ENCODE results near the gene KCNIP1.

Gene KCNIP1

DNA sequence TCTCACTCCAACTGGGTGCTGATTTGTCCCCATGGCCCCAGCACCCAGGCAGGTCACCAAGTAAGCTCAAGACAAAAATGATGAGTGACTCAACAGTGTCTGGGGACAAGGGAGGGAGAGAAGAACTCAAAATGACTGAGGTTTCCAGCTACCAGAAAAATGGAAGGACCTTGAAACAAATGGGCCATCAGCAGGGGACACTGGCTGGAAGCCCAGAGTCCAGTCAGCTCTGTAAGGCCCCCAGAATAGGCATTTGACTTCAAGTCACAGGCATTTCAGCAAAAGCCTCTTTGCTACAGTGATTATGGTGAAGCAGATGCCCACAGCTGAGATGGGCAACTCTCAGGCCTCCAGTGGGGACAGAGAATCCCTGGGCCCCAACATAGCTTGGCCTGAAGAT lies 140.7 kb downstream of the KCNIP1 start:
- no peak overlapping the region for H3K4me3 ChIP-seq (ENCODE audit: low read length)
- no peak for DNase-seq (ENCODE audit: low read depth, low spot score)

DNA sequence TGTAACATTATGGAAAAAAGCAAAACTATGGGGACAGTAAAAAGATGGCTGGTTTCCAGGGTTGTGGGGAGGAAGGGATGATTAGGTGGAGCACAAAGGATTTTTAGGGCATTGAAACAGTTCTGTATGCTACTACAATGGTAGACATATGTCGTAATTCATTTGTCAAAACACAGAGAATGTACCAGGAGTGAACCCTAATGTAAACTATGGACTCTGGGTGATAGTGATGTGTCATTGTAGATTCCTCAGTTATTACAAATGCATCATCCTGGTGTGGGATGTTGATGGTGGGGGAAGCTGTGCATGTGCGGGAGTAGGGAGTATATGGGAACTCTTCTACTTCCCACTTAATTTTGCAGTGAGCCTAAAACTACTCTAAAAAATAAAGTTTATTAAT lies 144.7 kb downstream of the KCNIP1 start:
- no peak for DNase-seq (ENCODE audit: low read depth, low spot score)
- H3K4me3 ChIP-seq (ENCODE audit: low read length), result no peak overlapping the region

DNA sequence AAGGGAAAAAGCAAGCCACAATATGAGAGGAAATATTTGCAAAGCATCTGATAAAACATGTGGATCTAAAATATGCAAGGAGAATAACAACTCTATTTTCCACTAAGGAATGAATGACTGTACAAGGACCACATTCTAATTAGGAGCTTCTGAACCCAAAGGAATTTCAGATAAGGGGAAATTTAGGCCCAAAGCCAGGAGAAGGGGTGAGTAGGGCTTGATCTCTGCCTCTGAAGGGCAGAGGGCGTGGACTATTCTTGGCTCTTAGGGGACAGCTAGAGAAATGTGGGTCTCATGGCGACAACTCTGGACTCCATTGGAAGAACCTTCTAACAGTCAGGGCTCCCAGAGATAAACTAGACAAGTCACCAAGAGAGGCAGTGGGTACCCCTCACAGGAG lies 147.0 kb downstream of the KCNIP1 start:
- no peak overlapping the region for H3K4me3 ChIP-seq (ENCODE audit: low read length)
- DNase-seq (ENCODE audit: low read depth, low spot score), result no peak

DNA sequence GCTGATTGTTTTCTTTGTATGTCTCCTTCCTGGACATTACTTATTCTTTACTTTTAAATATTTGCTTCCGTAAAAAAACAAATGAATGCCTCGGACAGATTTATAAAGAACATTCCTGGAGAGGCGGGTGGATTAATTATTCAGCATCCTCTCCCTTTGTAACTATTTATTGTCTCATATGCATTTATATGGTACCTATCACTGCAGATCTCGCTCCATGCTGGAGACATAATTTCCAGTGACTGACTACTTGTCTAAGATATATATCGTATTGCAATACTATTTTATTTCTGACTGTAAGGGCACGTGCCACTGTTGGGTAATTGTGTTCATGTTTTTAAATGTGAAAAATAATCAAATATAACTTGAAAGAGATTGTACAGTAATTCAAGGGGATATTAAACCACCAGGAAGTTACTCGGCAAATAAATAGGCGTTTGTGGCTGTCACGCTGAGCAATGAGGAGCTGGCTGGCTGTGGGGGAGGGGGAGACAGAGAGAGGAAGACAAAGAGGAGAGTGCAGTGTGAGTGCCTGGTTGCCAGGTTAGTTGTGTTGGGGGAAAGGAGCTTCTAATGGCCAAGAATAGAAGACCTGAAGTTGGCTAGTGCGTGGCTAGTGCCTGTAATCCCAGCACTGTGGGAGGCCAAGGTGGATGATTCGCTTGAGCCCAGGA lies 147.9 kb downstream of the KCNIP1 start:
- no peak for DNase-seq (ENCODE audit: low read depth, low spot score)
- H3K4me3 ChIP-seq (ENCODE audit: low read length), result no peak overlapping the region

DNA sequence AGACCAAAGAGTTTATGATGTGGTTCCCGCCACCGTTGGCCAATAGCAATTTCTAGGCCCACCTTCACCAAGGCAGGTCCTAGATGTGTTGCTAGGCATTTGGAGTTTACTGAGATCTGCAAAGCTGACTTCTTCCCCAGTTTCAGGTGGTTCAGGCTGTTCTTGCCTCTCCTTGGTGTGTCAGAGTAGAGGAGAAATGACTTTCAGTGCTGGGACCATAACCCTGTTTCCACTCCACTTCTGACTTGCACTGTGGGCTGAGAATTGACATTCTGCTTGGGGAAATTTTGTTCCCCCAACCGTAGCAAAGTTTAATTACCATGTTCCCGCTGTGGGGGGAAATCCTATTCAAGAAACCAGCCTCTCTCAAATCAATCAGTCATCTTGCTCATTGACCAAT lies 151.7 kb downstream of the KCNIP1 start:
- DNase-seq (ENCODE audit: low read depth, low spot score), result no peak
- H3K4me3 ChIP-seq (ENCODE audit: low read length), result no peak overlapping the region

DNA sequence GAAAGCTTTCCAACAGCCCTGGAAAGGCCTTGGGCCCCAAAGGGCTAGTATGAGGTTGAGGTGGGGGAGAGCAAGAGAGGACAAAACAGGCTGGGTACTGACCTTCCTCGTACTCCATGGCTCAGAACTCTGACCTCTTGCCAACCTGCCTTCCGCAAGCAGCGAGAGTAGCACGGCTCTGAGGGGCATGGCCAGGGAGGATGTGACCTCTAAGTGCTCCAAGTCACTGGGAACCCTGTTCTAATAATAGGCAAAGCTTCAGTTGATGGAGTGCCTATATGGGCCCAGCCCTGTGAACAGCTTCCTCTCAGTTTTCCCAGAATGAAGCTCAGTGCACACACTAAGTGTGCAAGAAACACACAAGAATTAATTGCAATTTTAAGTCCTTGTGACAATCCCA lies 152.1 kb downstream of the KCNIP1 start:
- no peak overlapping the region for H3K4me3 ChIP-seq (ENCODE audit: low read length)
- no peak for DNase-seq (ENCODE audit: low read depth, low spot score)

DNA sequence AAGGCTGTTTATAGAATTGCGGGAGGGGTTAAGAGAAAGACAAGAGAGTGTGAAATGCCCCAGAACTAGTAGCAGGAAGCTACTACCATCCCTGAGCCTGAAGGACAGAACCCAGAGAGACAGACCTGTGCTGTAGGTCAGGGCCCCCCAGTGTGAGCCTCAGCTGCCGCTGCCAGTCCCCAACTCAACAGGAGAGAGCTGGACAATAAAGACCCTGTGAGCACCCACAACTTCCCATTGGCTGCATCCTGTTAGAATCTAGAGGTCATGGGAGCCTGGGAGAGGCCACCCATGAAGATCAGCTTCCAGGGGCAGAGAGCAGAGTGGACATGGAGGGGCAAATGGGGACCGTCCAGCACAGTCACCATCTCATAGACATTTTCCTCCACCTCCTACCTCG lies 152.5 kb downstream of the KCNIP1 start:
- no peak overlapping the region for H3K4me3 ChIP-seq (ENCODE audit: low read length)
- DNase-seq (ENCODE audit: low read depth, low spot score), result no peak

DNA sequence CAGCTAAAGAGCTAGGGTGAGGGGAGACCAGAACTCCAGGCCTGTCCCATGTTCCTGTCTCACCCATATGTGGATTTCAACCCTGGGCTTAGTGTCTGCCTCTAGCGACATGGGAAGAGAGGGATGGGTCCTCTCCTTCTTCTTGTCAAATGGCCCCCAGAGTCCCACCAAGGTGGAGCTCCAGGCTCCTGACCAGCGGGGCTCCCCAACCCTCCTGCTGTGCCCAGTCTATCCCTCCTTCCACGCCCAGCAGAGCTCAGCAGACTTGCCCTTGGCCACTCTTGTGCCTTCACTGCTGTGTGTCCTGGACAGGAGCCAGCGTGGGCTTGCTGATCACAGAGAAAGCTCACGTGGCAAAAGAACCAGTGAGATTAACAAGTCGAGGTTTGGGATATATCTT lies 156.7 kb downstream of the KCNIP1 start:
- no peak overlapping the region for H3K4me3 ChIP-seq (ENCODE audit: low read length)
- DNase-seq (ENCODE audit: low read depth, low spot score), result no peak

DNA sequence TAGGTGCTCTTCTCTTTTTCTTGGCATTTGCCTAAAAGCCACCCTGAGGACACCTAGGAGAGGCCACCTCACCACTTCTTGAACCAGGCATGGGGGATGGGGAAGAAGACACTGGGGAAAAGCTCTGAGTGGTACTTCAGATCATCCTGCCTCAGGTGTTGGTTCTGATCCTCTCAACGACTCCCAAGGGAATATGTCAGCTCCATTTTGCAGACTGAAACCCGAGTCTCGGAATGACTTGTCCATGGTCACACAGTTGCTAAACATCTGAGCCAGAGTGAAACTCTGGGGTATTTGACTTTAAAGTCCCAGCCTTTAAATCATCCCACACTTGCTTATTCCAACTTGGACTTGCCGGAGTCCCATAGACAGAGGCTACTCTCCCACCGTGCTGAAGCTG lies 159.1 kb downstream of the KCNIP1 start:
- DNase-seq (ENCODE audit: low read depth, low spot score), result no peak

DNA sequence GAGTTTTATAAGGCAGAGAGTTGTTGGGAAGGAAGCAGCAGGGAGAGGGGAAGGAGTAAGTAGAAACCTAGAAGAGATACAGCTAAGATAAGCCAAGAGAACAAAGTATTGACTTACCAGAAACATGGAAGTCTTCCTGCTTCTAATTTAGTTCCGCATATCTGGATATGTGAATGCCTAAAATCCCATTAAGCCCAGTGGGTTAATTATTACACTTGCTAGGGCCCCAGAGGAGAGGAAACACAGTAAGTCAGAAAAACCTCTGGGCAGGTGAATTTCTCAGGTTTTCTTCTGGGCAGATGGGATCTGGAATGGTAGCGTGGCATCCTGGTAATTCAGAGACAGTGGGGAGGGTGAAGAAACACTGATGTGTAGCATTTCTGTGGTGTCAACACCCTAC lies 175.0 kb downstream of the KCNIP1 start:
- no peak overlapping the region for H3K4me3 ChIP-seq (ENCODE audit: low read length)
- no peak for DNase-seq (ENCODE audit: low read depth, low spot score)

More for the DNA sequence above, 159.1 kb downstream of the KCNIP1 start:
- H3K4me3 ChIP-seq (ENCODE audit: low read length), result no peak overlapping the region

DNA sequence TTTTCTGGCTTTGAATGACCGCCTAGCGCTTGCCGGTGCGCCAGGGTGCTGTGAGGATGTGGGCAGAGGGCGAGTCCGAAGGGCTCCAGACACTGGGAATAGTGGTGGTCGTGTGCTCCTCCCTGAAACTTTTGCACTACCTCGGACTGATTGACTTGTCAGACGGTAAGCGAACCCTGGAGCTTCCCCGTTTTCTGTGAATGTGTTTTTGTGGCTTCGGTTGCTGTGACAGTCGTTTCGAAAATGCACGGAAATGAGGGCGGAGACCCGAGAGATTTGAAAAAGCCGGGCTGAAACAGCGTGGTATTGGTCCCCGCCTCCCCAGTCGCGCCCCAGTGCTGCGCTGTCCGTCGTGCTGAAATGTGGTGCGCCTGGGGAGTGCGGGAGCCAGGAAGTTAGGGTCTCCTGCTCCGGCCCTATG lies 177.2 kb downstream of the KCNIP1 start:
- H3K4me3 ChIP-seq (ENCODE audit: low read length), result no peak overlapping the region
- DNase-seq (ENCODE audit: low read depth, low spot score), result peak; percentile 62

DNA sequence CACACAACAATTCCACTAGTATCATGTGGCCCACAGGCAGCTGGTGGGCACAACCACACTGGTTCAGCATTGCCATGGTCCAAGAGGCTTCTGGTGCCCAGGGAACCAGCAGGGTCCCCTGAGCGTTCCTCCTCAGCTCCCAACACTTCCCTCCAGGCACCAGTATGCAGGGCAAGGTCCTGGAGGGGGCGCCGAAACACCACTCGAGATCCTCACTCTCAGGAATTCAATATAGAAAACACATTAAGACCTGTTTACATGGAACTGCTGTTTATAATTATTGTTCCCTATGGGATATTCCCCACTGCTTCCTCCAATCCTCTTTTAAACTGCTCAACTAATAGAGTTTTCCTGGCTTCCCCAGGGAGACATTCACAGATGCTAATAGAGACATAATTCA lies 187.8 kb downstream of the KCNIP1 start:
- DNase-seq (ENCODE audit: low read depth, low spot score), result no peak

DNA sequence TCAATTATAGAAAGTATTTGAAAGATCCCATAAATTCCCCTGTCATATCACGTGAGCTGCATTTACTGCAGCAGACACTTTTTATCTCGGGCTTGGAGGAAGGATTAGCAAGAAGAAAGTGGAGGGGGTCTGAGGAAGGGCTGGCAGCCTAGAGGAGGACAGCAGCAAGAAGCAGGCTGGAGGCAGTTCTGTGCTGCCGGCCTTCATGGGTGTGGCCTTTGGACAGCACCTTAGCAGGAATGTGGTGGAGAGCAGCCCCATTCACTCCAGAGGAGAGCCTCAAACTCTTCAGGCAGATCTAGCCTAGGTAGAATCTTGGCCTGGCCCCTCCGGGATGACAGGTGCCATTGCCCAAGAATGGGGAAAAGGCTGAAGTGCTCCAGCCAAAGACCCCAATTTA lies 189.9 kb downstream of the KCNIP1 start:
- no peak overlapping the region for H3K4me3 ChIP-seq (ENCODE audit: low read length)
- no peak for DNase-seq (ENCODE audit: low read depth, low spot score)

More for the DNA sequence above, 187.8 kb downstream of the KCNIP1 start:
- H3K4me3 ChIP-seq (ENCODE audit: low read length), result no peak overlapping the region

DNA sequence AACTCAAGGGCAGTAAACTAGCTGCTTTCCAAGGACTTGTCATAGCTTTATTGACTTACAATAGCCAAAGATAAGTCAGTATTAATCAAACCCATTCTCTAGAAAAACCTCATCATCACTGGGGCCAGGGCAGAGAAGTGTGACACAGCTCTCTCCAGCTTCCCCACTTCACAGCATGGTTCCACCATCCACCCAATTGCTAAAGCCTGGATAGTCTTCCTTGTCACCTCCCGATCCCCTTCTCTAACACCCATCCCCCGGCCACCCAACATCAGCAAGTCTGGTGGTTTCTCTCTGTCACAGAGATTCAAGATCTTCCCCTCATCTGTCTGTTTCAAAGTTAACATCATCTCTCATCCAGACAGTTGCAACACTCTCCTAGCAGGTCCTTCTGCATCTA lies 191.1 kb downstream of the KCNIP1 start:
- H3K4me3 ChIP-seq (ENCODE audit: low read length), result no peak overlapping the region
- no peak for DNase-seq (ENCODE audit: low read depth, low spot score)

DNA sequence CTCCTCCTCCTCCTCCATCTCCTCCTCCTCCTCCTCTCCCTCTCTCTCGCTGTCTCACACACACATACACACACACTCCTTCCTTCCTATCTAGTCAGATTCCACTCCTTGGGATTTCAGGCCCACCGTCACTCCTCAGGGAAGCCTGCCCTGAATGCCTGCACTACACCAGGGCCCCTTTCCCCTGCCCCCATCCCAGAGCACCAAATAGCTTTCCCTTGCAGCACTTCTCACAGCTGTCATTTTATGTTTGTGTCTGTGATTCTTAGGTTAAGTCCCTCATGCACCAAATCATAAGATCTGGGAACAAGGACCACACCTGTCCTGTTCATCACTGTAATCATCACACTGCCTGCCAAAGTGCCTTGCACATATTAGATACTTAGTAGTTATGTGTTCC lies 193.2 kb downstream of the KCNIP1 start:
- no peak overlapping the region for H3K4me3 ChIP-seq (ENCODE audit: low read length)
- DNase-seq (ENCODE audit: low read depth, low spot score), result no peak

DNA sequence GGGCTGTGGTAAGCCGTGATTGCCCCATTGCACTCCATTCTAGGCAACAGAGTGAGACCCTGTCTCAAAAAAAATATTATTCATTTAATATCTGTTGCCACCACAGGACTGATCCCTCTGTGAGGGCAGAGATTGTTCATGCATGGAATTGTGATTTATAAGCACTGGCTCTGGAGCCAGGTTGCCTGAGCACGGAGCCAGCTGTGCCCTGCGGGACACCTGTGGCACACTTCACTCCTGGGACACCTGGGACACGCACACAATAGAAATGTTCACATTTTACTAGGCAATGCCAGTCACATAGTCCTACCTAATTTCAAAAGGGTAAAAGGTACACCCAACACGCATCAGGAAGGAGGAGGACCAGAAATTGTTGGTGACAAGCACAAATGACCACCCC lies 196.7 kb downstream of the KCNIP1 start:
- H3K4me3 ChIP-seq (ENCODE audit: low read length), result no peak overlapping the region
- no peak for DNase-seq (ENCODE audit: low read depth, low spot score)

DNA sequence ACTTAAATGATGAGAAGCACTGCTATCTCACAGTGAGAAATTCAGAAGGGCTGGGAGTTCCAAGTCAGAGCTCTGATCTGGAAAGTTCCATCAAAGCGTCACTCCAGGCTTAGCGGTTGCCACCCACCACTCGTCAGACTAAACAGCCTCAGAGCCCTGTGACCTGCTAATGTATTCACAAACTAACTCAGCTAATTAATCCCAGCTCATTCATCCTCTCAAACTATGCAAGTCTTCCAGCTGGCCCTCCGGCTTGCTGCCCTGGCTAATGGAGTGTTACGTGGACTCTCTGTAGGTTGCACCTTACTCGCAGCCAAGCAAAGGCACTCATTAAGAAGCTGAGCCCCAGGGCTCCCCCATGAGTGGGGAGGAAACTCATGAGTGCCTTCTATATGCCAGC lies 197.5 kb downstream of the KCNIP1 start:
- no peak overlapping the region for H3K4me3 ChIP-seq (ENCODE audit: low read length)

DNA sequence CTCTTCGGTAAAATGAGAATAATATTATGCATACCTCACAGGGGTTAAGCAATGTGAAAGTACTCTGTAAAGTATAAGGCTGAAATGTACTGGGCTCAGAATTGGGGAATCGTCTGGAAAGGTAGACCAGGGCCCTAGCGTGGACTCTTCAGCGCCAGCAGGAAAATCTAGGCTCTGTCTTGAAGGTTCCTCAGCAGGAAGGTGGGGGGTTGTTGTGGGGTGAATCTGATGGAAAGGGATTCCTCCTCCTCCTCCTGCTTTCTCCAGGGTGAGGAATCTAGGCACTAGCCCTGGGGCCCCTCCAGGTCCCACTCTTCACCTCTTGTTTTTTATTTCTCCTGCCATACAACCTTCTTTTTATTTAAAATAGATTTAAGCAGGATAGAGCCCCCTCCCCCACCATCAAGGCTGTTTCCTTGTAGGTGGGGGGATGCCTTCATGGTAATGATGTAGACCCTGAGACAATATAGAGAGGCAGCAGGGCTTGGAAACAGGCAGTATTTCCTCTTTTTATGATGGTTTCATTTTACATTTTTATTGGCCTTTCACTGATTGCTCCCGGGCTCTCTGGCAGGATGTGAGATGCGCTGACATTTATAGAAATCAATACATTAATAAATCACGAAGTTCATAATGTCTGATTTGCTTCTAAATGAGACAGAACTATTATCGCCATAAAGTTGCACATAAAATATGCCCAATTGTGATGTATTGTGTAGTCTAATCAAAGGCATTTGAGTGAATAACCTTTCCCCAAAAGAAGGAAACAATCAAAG lies 200.8 kb downstream of the KCNIP1 start:
- no peak for DNase-seq (ENCODE audit: low read depth, low spot score)
- H3K4me3 ChIP-seq (ENCODE audit: low read length), result no peak overlapping the region

More for the DNA sequence above, 197.5 kb downstream of the KCNIP1 start:
- DNase-seq (ENCODE audit: low read depth, low spot score), result no peak

DNA sequence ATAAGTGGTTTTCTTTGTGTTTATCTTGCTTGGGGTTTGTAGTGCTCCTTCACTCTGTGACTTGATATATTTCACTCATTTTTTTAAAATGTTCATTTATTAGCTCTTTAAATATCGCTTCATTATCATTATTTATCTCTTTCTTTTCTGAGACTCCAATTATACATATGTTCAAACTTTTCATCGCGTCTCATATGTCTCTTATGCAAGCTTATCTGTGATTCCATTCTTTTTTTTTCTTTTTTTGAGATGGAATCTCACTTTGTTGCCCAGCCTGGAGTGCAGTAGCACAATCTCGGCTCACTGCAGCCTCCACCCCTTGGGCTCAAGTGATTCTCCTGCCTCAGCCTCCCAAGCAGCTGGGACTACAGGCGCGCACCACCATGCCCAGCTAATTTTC lies 205.8 kb downstream of the KCNIP1 start:
- no peak for DNase-seq (ENCODE audit: low read depth, low spot score)
- H3K4me3 ChIP-seq (ENCODE audit: low read length), result no peak overlapping the region

DNA sequence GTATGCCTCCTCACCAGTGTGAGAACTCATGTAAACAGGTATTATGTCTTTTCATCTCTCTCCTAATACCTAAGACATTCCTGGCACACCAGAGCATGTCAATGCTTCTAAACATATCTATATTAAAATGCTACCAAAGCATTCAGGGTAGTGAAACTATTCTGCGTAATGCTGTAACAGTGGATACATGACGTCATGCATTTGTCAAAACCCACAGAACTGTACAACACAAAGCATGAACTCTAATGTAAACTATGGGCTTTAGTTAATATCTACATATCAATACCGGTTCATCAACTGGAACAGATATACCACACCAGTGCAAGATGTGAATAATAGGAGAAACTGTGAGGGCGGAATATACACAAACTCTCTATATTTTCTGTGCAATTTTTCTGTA lies 207.5 kb downstream of the KCNIP1 start:
- no peak for DNase-seq (ENCODE audit: low read depth, low spot score)
- no peak overlapping the region for H3K4me3 ChIP-seq (ENCODE audit: low read length)

DNA sequence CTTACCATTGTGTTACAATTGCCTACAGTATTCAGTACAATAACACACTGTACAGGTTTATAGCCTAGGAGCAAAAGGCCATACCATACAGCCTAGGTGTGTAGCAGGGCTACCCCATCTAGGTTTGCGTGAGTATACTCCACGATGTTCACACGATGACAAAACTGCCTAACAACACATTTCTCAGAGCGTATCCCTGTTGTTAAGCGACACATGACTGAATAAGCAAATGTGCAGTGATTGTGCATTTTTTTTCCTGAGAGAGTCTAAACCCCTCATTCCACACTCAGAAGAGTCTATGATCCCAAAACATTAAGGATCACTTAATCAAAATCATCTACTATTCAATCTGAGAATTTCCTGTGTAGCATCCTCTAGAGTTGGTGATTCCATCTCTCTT lies 211.3 kb downstream of the KCNIP1 start:
- DNase-seq (ENCODE audit: low read depth, low spot score), result no peak

More for the DNA sequence above, 211.3 kb downstream of the KCNIP1 start:
- H3K4me3 ChIP-seq (ENCODE audit: low read length), result no peak overlapping the region

All from Jurkat, Clone E6-1 (cell line).